HL-60/S4 (cell line): ENCODE data around the gene GRID2.

Experiments used
- in situ Hi-C: fragments of 300-500 bp; cut with MboI; formaldehyde crosslinking; loops from 2 replicates; pipeline ENCODE4 v1.14.3; 2022; ENCODE audit warnings: low sequenced_read_pairs

The GRID2 gene

GRCh38 chr4:93370256-93370655 lies 1066.5 kb downstream of the GRID2 start:
- in situ Hi-C loops: no loop called here

DNA sequence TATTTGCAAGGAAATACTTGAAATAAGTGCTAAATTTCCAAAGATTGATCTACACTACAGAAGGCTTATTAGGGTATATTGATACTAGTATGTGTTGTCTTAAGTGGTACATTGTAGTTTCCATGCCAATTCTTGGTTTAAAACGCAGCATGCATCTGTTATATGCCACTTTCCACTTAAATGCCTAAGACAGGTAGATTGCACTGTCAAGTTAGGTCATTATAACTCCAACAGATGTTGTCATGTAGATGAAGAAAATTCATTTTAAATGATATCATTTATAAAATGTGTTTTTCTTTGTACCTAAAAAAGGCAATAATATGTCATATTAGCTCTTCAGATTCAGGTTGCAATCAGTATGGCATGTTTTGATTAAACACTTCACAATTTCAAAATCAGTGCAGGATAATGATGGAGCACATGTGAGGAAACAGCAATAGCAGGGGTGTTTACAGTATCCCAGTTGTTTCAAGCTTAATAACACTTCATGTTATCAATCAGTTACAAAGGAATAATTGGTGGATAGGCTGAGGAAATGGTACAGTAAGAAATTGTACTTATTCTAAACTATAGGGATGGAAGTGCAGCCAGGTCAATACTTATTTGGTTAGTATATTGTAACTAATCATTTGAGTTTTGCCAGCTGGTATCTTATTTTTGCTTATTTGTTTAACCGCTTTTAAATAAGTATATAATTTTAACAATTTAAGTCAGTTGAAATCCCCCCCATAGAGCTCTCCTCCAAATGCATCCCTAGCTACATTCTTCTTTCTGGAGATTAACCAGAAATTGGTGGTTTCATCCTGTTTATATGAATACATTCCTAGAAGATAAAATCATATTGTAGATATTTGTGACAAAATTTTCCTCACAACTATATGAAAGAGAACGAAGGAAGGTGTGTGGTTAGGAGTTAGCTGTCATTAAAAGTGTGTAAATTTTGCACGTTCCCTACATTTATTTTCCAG lies 1070.4 kb downstream of the GRID2 start:
- in situ Hi-C loops: no loop called here

DNA sequence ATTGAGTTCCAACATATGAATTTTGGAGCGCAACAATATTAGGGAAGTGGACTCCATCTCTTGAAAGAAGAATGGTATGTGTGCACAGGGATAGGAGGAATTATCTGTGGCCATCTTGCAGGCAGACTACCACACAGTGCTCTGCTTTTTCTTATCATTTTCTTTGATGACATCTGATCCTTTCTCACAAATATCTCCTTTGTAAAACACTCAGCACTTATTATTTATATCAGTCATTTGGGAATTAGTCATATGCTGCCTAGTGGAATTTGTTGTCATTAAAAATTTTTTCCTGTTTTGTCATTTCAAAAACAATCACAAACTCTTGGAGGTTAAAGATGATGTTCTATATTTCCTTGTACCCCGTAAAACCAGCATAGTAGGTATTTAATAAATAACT lies 1080.5 kb downstream of the GRID2 start:
- in situ Hi-C loops: no loop called here

GRCh38 chr4:93384887-93385286 lies 1081.1 kb downstream of the GRID2 start:
- in situ Hi-C loops: no loop called here

GRCh38 chr4:93394545-93395081 lies 1090.8 kb downstream of the GRID2 start:
- in situ Hi-C loops: no loop called here

- in situ Hi-C loops: no loop called here
Observed at GRCh38 chr4:93396272-93396671, 1092.5 kb downstream of the GRID2 start.

DNA sequence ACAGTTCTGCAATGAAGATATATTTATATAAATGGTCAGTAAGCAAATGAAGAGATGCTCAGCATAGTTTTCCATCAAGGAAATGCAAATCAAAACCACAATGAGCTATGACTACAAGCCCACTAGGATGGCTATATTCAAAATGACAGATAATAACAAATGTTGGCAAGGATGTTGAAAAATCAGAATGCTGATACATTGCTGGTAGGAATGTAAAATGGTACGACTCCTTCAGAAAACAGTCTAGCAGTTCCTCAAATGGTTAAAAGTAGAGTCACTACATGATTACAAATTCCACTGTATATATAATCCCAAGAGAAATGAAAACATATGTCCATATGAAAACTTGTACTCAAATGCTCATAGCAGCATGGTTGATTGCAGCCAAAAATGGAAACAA lies 1099.8 kb downstream of the GRID2 start:
- in situ Hi-C loops: no loop called here

- in situ Hi-C loops: no loop called here
Observed at GRCh38 chr4:93407493-93408275, 1103.9 kb downstream of the GRID2 start.

- in situ Hi-C loops: no loop called here
Observed at GRCh38 chr4:93409035-93409434, 1105.3 kb downstream of the GRID2 start.

DNA sequence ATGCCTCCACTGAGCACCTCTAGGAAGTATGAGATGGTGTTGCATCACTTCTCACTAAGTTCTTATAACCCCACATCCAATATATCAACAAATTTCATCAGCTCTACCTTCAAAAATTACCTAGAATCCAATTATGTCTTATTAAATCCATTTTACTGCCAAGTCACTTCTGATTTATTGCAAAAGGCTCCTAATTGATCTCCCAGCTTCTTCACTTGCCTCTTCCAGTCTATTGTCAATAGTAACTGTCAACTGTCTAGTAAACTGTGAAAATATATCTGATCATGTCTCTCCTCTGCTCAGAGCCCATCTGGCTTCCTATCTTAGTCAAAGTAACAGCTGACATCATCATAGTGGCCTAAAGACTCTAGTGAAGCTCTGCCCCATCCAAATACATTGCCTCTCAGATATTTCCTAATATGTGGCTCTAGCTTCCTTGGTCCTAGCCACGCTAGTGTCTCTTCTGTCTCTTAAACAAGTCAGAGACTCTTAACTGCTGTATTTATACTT lies 1110.3 kb downstream of the GRID2 start:
- in situ Hi-C loops: no loop called here

- in situ Hi-C loops: no loop called here
Observed at GRCh38 chr4:93416344-93417128, 1112.8 kb downstream of the GRID2 start.

- in situ Hi-C loops: no loop called here
Observed at GRCh38 chr4:93431371-93431770, 1127.6 kb downstream of the GRID2 start.

- in situ Hi-C loops: no loop called here
Observed at GRCh38 chr4:93433840-93434239, 1130.1 kb downstream of the GRID2 start.

- in situ Hi-C loops: no loop called here
Observed at GRCh38 chr4:93436000-93436626, 1132.3 kb downstream of the GRID2 start.

DNA sequence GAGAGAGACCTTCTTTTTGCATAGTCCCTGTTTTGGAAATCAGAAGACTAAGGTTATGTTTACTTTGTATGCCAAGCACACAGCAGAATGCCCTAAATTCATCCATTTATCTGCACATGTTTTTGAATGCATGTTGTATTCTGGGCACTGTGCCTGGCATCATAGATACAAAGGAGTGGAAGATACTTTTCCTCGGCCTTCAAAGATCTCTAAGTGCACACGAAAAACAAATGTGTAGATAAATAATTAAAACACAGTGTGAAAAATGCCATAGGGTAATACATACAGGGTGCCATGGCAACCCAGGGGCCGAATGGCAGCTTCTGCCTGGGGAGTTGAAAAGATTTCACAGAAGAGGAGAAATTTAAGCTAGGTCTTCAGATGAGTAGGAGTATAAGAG lies 1134.2 kb downstream of the GRID2 start:
- in situ Hi-C loops: no loop called here

GRCh38 chr4:93444860-93445259 lies 1141.1 kb downstream of the GRID2 start:
- in situ Hi-C loops: no loop called here

DNA sequence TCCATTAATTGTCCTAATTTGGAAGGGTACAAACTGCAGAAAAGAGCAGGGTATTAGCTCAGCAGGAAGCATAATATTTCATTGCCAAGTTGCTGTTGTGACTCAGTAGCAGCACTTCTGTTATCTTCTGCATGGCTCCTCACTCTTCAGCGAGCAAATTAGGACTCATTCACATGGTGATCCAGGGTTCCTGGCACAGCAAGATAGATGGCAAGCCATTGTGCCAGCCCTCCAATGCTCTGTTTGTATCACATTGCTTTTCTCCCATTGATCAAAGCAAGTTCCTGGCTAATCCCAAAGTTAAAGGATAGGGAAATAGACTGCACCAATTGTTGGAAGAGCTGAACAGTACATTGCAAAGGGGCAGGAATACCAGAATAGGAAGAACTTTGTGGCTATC lies 1142.3 kb downstream of the GRID2 start:
- in situ Hi-C loops: no loop called here

DNA sequence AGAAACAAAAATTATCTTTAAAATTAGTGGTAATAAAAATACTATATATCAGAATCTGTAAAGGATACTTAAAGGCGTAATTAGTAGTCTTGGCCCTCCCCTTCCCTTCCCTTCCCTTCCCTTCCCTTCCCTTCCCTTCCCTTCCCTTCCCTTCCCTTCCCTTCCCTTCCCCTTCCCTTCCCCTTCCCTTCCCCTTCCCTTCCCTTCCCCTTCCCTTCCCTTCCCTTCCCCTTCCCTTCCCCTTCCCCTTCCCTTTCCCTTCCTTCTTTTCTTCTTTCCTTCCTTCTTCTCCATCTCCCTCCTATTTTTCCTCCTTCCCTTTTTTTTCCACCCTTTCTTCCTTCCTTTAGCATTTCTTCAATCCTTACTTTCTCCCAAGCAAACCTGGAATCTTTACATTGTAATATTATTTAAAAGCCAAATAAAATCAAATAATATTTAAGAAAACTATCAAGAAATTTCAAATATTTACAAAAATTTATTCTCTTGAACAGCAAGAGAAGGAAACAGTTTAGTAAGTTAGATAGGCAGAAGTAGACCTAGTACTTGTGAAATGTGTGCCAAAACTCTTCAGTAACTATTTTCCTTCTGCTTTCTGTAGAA lies 1145.0 kb downstream of the GRID2 start:
- in situ Hi-C loops: no loop called here

GRCh38 chr4:93451954-93452353 lies 1148.2 kb downstream of the GRID2 start:
- in situ Hi-C loops: no loop called here

DNA sequence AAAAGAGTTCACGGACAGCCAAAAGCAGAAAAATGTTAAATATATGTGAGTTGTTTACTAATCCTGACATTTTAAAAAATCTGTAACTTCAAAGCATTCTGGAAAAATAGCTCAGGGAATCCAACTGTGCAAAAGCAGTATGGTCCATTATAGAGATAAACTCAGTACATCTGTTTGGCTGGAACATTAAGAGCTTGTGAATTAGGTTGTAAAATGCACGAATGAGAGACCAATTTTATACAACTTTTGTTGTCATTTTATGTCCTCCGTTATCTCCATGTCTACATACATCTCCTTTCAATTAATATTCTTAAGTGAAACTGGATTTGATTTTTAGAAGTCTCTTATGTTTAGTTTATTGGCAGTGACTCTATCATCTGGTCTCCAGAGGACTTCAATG lies 1157.8 kb downstream of the GRID2 start:
- in situ Hi-C loops: no loop called here
